ENCODE measurements around the gene MYL9. TPM values are rescaled to one million over a fixed set of nuclear protein-coding genes. Genes with fewer than 3 reads are reported as not detected.

MYL9 gene
- total RNA-seq, 2 experiments from 2014 or later, result 0.12 to 0.29 TPM

- Mint-ChIP-seq H3K9me3 (no peaks in the 10 kb centered on the region), H3K27ac (no peak overlapping the region), H3K36me3 (peaks cover 19% of the 10 kb centered on the region), H3K4me3 (no peak overlapping the region), H3K27me3 (no peaks in the 10 kb centered on the region), H3K4me1 (ENCODE audit: low read depth) (no peaks in the 10 kb centered on the region)
- ChIA-PET CTCF (no interaction called here), POLR2A (no interaction called here)
- DNase-seq, result no peak
- intact Hi-C loops (cut with micrococcal nuclease), result no loop called here
Observed at GRCh38 chr20:36528176-36528874, 13.0 kb upstream of the MYL9 start.

- Mint-ChIP-seq H3K4me3 (no peak overlapping the region), H3K4me1 (ENCODE audit: low read depth) (no peaks in the 10 kb centered on the region), H3K27ac (no peak overlapping the region), H3K27me3 (no peaks in the 10 kb centered on the region), H3K9me3 (no peaks in the 10 kb centered on the region), H3K36me3 (peaks cover 17% of the 10 kb centered on the region)
- ChIA-PET CTCF (no interaction called here), POLR2A (no interaction called here)
- DNase-seq, result no peak
- intact Hi-C loops (cut with micrococcal nuclease), result no loop called here
Observed at GRCh38 chr20:36528875-36529417, 12.4 kb upstream of the MYL9 start.

- POLR2A ChIA-PET, result no interaction called here
- Mint-ChIP-seq H3K4me3 (no peak overlapping the region), H3K27ac (no peak overlapping the region)
Observed at GRCh38 chr20:36532388-36532787, 8.9 kb upstream of the MYL9 start.

DNA sequence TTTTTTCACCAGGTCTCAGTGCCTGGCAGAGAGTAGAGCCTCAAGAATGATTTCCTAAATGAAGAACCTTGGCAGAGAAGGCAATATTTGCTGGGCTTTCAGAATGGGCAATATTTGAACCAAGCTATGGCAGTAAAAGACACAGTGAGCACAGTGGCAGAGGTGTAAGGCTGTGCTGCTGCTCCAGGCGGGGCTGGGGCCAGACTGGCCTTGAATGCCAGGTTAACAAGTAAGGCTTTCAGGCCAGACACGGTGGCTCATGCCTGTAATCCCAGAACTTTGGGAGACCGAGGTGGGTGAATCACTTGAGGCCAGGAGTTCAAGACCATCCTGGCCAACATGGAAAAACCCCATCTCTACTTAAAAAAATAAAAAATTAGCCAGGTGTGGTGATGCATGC, 8.5 kb upstream of the MYL9 start:
- H3K27ac Mint-ChIP-seq, result no peak overlapping the region
- no peak for DNase-seq
- H3K27me3 Mint-ChIP-seq, result no peaks in the 10 kb centered on the region
- intact Hi-C loops (cut with micrococcal nuclease), result no loop called here
- H3K4me3 Mint-ChIP-seq, result no peak overlapping the region
- no peaks in the 10 kb centered on the region for H3K9me3 Mint-ChIP-seq
- H3K4me1 Mint-ChIP-seq (ENCODE audit: low read depth), result no peaks in the 10 kb centered on the region
- POLR2A ChIA-PET, result no interaction called here
- CTCF ChIA-PET, result interaction anchor here (0.6 kb wide), 1 partner anchor 394 kb away, joined by 4 read pairs; no protein-coding TSS in a partner anchor
- no peaks in the 10 kb centered on the region for H3K36me3 Mint-ChIP-seq

More at GRCh38 chr20:36532388-36532787, 8.9 kb upstream of the MYL9 start:
- H3K9me3 Mint-ChIP-seq, result no peaks in the 10 kb centered on the region
- CTCF ChIA-PET, result interaction anchor here (0.6 kb wide), 1 partner anchor 394 kb away, joined by 4 read pairs; no protein-coding TSS in a partner anchor
- no peak for DNase-seq
- H3K27me3 Mint-ChIP-seq, result no peaks in the 10 kb centered on the region
- H3K4me1 Mint-ChIP-seq (ENCODE audit: low read depth), result no peaks in the 10 kb centered on the region
- peaks cover 2% of the 10 kb centered on the region for H3K36me3 Mint-ChIP-seq
- intact Hi-C loops (cut with micrococcal nuclease), result no loop called here

- ChIA-PET CTCF (no interaction called here), POLR2A (no interaction called here)
- H3K36me3 Mint-ChIP-seq, result no peaks in the 10 kb centered on the region
- H3K4me1 Mint-ChIP-seq (ENCODE audit: low read depth), result no peaks in the 10 kb centered on the region
- H3K27ac Mint-ChIP-seq, result no peak overlapping the region
- intact Hi-C loops (cut with micrococcal nuclease), result no loop called here
- peaks cover 3% of the 10 kb centered on the region for H3K27me3 Mint-ChIP-seq
- H3K9me3 Mint-ChIP-seq, result no peaks in the 10 kb centered on the region
- H3K4me3 Mint-ChIP-seq, result no peak overlapping the region
- no peak for DNase-seq
Observed at GRCh38 chr20:36538026-36538722, 3.1 kb upstream of the MYL9 start.

DNA sequence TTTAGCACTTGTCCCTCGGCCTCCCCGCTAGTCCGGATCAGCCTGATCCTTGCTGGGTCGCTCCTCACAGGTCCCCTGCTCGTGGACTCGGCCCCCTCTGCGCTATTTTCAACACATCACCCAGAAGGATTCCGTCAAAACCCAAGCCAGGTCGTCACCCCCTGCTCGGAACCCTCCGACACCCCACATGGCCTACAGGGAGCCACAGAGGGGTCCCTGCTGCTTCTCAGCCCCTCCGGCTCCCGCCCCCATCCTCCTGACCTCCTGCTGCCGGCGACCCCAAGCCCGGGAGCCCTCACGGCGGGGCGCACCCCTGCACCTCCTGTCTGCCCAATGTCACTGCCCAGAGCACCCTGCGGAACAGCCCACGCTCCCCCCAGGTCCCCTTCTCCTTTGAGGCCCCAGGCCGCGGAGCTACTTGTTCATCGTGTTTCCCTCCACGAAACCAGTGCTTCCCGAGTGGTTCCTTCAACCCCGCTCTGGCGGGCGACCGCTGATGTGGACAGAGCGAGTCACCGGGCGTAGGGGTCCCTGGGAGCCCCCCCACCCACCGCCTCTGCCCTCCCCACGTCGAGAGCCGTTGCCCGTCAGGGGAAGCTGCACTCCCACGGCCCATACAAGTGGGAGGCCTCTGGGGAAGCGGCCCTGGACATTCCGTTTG, 638 bp upstream of the MYL9 start:
- Mint-ChIP-seq H3K9me3 (no peaks in the 10 kb centered on the region), H3K27me3 (peaks cover 3% of the 10 kb centered on the region), H3K36me3 (no peaks in the 10 kb centered on the region), H3K27ac (no peak overlapping the region), H3K4me3 (no peak overlapping the region), H3K4me1 (ENCODE audit: low read depth) (no peaks in the 10 kb centered on the region)
- DNase-seq, result no peak
- intact Hi-C loops (cut with micrococcal nuclease), result no loop called here
- POLR2A ChIA-PET, result no interaction called here
- CTCF ChIA-PET, result no interaction called here

DNA sequence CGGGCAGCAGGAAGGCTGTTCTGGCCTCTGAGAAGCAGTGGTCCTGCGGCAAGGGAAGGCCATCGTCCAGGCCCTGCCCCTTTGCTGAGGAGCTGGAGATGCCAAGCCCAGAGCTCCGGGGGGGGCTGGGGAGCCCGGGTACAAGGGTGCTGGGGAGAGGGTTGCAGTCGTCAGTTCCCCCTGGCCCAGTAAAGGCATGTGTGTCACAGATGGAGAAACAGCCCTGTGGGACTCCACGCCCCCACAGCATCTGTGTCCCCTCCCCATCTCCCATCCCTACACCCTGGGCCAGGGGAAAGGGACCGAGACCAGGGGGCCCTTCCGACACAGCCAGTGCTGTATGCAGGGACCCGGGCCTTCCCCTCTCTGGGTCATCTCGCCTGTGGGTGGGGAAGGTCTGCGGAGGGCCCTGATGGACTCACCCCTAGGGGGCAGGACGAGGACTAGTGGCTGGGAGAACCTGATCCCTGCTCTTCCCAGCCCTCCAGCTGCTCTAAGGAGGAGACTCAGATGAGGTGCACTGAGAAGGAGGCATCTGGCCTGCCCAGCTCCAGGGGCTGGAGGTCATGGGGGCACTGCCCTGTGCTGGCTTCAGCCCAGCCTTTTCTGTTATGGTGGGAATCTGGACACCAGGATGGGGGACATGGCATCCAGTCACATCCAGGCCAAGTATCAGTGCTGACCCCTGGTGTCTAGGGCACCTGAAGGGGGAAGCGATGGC, 609 bp downstream of the MYL9 start:
- Mint-ChIP-seq H3K9me3 (no peaks in the 10 kb centered on the region), H3K4me1 (ENCODE audit: low read depth) (no peaks in the 10 kb centered on the region), H3K27ac (no peak overlapping the region), H3K27me3 (peaks cover 3% of the 10 kb centered on the region), H3K36me3 (no peaks in the 10 kb centered on the region), H3K4me3 (no peak overlapping the region)
- no peak for DNase-seq
- ChIA-PET CTCF (no interaction called here), POLR2A (no interaction called here)
- intact Hi-C loops (cut with micrococcal nuclease), result no loop called here

DNA sequence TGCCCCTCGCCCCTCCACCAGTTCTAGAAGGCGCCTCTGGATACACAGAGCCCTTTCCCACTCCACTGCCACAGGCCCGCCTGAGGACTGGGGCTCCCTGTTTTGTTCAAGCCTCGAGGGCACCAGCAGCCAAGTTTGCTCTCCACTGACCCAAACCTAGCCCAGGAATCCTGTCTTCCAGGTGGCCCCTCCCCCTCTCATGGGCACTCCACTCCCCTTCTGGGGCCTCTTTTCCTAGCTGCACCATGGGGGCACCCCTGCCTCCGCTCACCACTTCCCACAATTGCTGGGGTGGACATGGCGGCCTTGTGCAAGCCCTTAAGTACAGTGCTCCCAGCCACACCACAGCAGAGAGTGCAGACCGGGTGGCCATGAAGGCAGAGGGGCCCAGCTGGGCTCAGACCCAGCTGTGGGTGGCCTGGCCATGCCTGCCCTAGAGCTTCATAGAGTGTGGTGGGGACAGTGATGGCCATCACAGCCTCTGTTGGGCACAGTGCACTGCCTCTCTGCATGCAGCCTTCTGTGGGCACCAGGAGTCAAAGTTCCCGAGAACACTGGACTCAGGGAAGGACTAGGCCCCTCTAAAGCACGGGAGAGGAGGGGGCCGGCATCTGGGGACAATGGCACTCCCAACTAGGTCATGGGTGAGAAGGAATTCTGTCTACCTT, 1.3 kb downstream of the MYL9 start:
- Mint-ChIP-seq H3K4me3 (no peak overlapping the region), H3K4me1 (ENCODE audit: low read depth) (no peaks in the 10 kb centered on the region), H3K27ac (no peak overlapping the region), H3K9me3 (no peaks in the 10 kb centered on the region), H3K36me3 (no peaks in the 10 kb centered on the region), H3K27me3 (peaks cover 3% of the 10 kb centered on the region)
- ChIA-PET CTCF (interaction anchor here (1.1 kb wide), 1 partner anchor 30 kb away, joined by 5 read pairs; no protein-coding TSS in a partner anchor), POLR2A (no interaction called here)
- no peak for DNase-seq
- intact Hi-C loops (cut with micrococcal nuclease), result no loop called here

- no peaks in the 10 kb centered on the region for H3K4me1 Mint-ChIP-seq (ENCODE audit: low read depth)
- peaks cover 3% of the 10 kb centered on the region for H3K27me3 Mint-ChIP-seq
- POLR2A ChIA-PET, result no interaction called here
- intact Hi-C loops (cut with micrococcal nuclease), result no loop called here
- no peaks in the 10 kb centered on the region for H3K36me3 Mint-ChIP-seq
- no peak overlapping the region for H3K27ac Mint-ChIP-seq
- H3K4me3 Mint-ChIP-seq, result no peak overlapping the region
- H3K9me3 Mint-ChIP-seq, result no peaks in the 10 kb centered on the region
- CTCF ChIA-PET, result interaction anchor here (1.1 kb wide), 1 partner anchor 31 kb away, joined by 5 read pairs; no protein-coding TSS in a partner anchor
- DNase-seq, result no peak
Observed at GRCh38 chr20:36543184-36544133, 2.1 kb downstream of the MYL9 start.

DNA sequence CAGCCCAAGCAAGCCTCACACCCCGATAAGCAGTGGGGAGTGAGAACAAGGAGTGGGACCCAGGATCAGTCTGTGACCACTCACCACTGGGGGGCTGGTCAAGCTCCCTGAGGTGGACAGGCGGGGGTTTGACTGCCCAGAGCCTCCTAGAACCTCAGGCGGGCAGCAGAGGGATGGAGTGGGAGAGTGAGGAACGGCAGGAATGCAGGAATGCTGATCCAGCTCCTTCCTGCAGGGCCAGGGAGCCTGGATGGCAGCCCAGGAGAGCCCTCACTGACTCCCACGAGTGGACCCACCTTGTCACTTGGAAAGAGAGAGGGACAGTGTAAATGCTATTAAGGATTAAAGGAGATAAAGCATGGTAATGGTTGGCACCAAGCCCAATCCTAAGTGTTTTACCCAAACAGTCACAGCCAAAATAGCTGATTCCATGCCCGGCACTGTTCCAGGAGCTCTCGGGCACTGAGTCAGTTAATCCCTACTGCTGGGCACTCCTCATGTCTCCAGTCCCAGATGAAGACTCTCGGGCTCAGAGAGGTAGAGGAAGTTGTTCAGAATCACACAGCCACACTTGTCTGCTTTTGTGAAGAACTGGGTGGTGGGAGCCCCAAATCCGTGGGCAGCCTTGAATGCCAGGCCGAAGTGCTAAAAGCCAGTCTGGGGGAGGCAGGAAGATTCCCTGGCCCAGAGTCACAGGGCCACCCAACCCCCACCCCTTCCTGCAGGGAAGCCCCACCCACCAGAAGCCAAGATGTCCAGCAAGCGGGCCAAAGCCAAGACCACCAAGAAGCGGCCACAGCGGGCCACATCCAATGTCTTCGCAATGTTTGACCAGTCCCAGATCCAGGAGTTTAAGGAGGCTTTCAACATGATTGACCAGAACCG, 3.1 kb downstream of the MYL9 start:
- no peak overlapping the region for H3K27ac Mint-ChIP-seq
- POLR2A ChIA-PET, result no interaction called here
- H3K4me3 Mint-ChIP-seq, result no peak overlapping the region
- intact Hi-C loops (cut with micrococcal nuclease), result no loop called here
- DNase-seq, result no peak
- H3K27me3 Mint-ChIP-seq, result peaks cover 3% of the 10 kb centered on the region
- H3K4me1 Mint-ChIP-seq (ENCODE audit: low read depth), result no peaks in the 10 kb centered on the region
- H3K9me3 Mint-ChIP-seq, result no peaks in the 10 kb centered on the region
- H3K36me3 Mint-ChIP-seq, result no peaks in the 10 kb centered on the region
- CTCF ChIA-PET, result no interaction called here
